NCI-H1436 (cell line): ENCODE data around the gene ARF4.
A peak's percentile ranks its signal among the peaks of the same experiment; 100 is the strongest.
"Not testable (repeated sequence)": the region's sequence is repeated elsewhere in the genome, so short reads cannot be mapped to it uniquely, and the experiment has no call there.

Experiments
- DNase-seq: peaks from one replicate; lab custom pipeline; 2025; lab: John Stamatoyannopoulos, UW

ARF4 gene

DNA sequence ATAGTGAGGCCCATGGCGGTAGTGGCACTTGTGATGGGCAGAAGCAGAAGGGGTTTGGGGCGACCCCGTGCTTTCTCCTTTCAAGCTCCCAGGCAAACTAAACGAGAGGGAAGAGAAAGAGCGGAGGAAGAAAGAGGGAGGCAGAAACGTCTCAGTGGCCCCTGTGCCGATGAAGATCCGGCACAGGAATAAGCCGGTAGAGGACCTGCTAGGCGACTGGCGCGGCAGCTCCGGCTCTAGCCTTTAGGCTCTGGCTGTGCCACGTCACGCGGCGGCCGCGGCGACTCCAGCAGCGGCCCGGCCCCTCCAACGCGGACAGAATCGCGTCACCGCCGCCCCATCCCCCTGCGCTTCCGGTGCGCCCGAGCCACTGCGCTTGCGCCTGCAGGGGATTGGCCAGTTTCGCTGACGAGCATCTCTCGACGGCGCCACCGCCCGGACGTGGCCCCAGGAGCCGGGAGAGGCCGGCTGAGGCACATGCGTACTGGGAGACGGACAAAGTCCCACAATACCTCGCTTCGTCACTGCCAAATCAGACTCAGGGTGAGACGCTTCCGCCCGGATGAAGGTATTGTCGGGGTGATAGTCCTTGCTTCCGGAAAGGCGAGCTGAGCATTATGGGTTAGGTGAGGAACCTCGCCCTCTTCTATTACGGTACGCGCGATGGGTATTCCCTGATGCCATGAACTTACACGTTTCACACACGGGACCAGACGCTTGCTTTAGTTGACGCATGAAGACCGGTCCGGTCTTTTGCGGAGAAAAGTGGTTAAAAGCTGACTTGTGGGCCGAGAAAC is at the start of gene ARF4:
Gene ARF4, minus strand, starts transcription at position 218 of the 797 bp plus-strand sequence. Its CDS starts 204 bp downstream, at position 14.
- peak; percentile 89 for DNase-seq

DNA sequence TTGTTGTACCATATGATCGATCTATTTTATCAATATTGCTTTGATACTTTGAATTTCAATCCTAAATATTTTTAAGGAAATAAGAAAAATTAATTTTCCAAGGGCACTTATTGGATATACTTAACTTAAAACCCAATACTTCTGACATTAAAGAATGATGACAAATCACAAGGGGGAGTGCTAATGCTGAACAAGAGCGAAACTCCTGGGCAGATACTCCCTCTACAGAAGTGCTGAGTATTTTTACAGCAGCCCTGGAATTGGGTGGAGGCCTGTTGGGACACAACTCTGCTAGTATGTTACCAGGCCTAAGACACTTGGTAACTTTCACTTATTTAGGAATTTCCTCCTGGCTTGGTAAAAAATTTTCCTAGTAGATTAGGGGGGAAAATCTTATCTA is 49.6 kb upstream of the ARF4 start:
- DNase-seq = no peak

DNA sequence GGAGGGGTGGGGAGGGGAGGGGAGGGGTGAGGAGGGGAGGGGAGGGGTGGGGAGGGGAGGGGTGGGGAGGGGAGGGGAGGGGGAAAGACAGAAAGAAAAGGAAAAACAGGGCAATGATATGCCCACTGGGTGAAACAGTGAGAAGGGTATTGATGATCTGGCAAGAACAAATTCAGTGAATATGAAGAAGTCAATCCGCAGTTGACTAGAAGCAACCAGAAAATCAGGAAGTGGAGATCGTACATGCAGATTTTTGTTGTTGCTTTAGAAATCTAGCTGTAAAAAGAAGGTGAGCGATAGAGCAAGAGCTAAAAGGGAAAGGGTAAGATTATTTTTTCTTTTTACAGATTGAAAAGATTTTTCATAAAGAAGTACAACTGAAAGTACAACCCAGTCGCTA is 47.6 kb upstream of the ARF4 start:
- no peak for DNase-seq

DNA sequence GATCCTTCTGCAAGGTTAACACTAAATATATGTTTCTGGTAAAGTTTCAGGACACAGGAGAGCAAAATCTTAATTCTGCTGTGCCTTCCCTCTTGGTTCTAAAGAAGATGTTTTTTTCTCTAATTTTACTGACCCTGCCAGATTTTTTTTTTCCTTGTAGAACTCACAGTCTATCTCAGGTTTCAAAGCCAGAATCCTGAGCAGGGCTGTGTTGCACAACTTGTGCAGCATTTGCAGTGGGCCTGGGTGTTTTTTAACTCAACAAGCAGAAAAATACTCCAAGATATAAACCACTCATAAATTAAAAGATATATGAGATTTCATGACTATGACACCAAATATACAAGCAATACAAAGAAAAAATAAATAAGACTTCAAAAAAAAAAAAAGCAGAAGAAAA is 40.2 kb upstream of the ARF4 start:
- no peak for DNase-seq

DNA sequence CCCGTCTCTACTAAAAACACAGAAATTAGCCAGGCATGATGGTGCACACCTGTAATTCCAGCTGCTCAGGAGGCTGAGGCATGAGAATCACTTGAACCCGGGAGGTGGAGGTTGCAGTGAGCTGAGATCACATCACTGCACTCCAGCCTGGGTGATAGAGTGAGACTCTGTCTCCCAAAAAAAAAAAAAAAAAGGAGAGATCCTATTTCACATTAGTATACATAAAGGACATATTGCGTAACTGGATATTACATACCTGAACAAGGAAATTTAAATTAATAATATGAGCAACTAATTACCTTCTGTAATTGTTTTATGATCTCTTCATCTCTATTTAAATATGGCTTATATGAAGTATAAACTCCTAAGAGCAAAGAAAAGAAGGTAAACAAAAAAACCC is 37.1 kb upstream of the ARF4 start:
- DNase-seq = not testable (repeated sequence)

DNA sequence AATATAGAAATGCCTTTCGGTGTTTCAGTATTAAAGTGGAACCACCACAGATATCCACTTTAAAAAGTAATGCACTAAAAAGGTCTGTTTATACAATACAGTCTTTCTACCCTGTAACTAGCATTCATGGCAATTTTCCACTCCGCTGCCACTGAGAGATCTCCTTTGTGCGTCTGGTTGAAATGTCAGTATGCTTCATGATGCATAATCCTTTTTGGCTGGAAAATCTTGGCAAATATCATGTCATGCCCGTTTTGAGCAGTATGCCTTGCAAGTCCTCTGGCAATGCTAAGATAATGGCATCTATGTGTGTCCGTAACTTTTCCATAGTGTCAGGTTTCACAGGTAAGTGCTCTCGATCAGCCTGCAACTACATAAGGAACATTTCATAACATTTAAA is 30.8 kb upstream of the ARF4 start:
- no peak for DNase-seq

DNA sequence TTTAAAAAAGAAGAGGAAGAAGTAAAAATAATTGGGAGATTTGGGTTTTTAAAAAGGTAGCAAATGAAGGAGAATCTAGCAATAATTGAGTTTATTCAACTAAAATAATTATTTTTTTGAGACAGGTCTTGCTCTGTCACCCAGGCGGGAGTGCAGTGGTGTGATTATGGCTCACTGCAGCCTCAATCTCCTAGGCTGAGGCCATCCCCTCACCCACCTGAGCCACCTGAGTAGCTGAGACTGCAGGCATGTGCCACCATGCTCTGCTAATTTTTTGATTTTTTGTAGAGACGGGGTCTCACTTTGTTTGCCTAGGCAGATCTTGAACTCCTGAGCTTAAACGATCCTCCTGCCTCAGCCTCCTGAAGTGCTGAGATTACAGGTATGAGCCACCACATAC is 27.7 kb upstream of the ARF4 start:
- DNase-seq = no peak

DNA sequence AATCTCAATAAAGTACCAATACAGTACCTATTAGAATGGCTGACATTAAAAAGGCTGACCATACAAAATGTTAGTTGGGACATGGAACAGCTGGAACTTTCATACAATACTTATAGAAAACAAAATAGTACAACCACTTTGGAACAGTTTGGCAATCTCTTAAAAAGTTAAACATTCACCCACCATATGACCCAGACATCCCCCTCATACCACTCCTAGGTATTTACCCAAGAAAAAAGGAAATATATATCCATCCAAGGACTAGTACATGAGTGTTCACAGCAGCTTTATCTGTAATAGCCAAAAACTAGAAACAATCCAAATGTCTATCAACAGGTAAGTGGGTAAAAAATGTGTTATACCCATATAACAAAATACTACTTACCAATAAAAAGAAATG is 25.2 kb upstream of the ARF4 start:
- DNase-seq = no peak

DNA sequence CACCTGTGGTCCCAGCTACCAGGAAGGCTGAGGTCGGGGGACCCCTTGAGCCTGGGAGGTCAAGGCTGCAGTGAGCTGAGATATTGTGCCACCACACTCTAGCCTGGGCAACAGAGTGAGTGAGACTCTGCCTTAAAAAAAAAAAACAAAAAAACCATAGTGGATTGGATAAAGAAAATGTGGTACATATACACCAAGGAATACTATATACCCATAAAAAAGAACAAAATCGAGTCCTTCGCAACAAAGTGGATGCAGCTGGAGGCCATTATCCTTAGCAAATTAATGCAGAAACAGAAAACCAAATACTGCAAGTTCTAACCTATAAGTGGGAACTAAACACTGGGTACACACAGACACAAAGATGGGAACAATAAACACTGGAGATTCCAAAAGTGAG is 20.6 kb upstream of the ARF4 start:
- no peak for DNase-seq

DNA sequence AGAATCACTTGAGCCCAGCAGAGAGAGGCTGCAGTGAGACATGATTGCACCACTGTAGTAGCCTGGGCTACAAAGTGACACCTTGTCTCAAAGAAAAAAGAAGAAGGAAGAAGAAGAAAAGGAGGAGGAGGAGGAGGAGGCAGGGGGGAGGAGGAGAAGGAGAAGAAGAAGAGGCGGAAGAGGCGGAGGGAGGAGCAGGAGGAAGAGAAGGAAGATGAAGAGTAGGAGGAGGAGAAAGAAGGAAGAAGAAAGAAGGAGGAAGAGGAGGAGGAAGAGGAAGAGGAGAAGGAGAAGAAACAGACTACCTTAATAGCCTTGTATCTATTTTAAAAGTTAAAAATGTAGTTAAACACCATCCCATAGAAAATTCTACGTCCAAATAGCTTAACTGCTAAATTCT is 19.1 kb upstream of the ARF4 start:
- no peak for DNase-seq

DNA sequence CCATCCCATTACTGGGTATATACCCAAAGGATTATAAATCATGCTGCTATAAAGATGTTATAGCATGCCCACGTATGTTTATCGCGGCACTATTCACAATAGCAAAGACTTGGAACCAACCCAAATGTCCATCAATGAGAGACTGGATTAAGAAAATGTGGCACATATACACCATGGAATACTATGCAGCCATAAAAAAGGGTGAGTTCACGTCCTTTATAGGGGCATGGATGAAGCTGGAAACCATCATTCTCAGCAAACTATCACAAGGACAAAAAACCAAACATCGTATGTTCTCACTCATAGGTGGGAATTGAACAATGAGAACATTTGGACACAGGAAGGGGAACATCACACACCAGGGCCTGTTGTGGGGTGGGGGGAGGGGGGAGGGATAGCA is 14.7 kb upstream of the ARF4 start:
- not testable (repeated sequence) for DNase-seq

DNA sequence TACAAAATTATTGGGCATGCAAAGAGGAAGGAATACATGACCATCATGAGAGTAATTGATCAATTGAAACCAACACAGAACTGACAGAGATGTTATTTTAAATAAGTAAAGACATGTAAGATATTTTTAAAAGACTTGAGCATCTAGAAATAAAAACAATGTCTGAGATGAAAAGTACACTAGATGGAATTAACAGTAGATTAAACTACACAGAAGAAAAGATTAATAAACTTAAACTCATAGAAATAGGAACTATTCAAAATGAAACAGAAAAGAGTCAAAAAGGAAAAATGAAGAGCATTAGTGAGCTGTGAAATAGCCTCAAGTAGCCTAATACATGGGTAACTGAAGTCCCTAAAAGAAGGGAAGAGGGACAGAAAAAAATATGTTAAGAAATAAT is 8.5 kb upstream of the ARF4 start:
- DNase-seq = no peak

DNA sequence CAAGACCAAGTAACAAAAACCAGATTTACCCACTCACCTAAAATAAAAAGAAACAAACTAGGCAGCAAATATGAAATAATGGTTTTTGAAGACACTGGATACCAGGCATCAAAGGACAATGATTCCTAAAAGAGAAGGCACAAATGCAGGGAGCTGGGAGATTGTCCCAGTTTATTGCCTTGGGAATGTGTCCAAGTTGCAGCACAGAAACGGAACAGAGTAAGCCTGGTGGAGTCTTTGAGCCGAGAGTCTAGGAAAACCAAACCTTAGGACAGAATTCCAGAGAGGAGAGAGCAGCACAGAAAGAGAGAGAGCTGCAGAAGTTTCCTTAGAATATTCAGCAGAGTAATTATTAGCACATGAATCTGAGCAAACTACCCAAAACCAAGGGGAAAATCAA is 7.8 kb upstream of the ARF4 start:
- no peak for DNase-seq

DNA sequence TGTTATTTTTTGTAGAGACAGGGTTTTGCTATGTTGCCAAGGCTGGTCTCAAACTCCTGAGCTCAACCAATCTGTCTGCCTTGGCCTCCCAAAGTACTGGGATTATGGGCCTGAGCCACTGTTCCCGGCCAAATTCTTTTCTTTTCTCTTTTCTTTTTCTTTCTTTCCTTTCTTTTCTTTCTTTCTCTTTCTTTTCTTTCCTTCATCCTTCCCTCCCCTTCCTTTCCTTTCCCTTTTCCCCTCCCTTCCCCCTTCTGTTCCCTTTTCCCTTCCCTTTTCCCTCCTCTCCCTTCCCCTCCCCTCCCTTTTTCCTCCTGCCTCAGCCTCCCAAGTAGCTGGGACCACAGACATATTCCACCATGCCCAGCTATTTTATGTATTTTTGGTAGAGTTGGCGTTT is 3.1 kb upstream of the ARF4 start:
- DNase-seq = no peak

DNA sequence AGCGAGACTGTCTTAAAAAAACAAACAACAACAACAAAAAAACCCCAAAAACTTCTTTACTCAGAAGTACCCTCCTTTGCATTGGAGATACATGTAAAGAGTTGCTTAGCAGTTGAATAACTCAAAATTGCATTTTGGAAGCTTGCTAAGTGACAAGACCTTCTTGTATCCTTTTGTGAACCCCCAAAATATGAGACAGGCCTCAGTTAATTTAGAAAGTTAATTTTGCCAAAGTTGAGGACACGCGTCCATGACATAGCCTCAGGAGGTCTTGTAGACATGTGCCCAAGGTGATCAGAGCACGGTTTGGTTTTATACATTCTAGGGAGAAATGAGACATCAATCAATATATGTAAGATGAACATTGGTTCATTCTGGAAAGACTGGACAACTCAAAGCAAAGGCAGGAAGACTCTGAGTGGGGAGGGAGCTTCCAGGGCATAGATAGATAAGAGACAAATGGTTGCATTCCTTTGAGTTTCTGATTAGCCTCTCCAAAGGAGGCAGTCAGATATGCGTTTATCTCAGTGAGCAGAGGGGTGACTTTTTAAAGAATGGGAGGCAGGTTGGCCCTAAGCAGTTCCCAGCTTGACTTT is 1.7 kb upstream of the ARF4 start:
- no peak for DNase-seq

DNA sequence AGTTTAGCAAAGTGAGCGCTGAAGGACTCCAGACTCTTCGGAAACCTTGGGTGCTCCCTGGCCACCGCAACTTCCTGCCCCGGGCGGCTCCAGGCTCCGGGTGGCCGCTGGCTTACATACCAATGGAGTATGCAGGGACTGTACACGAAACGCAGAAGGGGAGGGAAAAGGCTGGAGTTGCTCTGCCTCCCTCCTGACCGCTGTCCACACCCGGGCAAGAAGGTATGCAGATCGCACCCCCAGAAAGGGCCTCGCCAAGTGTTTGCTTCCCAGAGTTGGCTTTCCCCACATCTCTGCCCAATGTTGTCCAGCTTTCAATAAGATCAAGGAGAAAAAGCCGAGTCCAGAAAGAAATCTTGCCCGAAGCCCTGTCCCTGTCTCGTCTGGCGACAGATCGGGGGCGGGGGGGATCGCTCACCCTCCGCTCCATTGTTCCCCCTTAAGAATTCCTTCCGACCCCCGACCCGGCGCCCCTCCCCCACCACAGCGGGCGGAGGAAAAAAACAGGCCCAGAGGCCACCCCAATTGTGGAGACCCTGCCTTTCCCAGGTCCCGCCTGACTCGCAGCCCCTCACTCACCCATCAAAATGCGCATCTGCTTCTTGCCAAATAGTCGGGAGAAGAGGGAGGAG is 533 bp downstream of the ARF4 start:
- no peak for DNase-seq

DNA sequence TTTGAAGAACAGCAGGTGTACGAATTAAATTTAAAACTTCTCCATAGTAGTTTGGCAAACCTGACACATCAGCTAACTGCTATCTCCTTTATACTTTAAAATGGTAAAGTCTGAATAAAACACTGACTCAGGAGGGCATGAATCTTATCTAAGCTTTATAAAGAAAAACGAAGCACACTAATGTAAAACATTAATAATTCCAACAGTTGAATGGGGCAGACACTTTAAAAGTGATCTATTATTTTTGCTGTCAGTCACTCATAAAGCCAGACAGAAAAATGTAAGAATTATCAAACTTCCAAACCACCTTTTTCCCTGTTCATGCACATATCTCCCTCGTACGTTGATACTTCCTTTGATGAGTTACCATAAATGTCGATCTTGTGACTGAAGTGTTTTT is 2.6 kb downstream of the ARF4 start:
- no peak for DNase-seq

DNA sequence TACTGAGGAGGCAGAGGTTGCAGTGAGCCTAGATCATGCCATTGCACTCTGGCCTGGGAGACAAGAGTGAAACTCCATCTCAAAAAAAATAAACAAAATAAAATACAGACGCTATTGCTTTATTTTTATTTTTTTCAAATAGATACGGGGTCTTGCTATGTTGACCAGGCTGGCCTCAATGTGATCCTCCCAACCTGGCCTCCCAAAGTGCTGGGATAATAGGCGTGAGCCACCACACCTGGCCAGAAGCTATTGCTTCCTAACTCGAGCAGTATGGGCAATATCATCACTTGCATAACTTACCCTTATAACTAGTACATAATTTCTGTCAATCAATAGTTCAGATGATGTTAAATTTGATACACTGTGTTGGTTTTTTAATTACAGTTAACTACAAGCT is 3.0 kb downstream of the ARF4 start:
- no peak for DNase-seq

DNA sequence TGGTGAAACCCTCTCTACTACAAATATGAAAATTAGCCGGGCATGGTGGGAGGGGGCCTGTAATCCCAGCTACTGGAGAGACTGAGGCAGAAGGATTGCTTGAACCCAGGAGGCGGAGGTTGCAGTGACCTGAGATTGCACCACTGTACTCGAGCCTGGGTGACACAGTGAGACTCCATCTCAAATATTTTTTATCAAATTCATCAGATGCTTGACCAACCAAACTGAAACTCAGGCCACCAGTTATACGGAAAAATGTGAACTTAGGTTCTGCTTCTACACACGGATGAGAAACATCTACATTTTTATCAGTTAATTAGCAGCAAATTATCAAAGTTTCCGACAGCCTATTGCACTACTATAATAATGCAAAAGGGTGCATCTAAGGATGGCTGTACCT is 4.8 kb downstream of the ARF4 start:
- no peak for DNase-seq

DNA sequence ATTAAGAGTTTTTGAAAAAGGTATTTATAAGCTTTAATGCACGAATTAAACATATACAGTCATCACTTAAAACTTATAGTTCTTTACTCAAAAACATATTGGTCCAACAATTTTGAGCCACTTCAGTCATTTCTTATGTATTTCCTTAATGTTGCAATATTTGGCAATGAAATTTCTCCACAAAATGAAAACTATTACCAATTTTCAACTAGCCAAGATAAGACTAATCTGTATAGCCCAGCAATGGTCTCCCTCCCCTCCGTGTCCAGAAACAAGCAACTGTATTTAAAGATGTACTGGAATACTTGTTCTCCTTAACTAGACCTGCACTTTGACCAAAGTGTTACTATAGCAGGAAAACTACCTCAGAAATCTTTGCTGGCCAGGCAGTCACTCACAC is 9.2 kb downstream of the ARF4 start:
- no peak for DNase-seq

DNA sequence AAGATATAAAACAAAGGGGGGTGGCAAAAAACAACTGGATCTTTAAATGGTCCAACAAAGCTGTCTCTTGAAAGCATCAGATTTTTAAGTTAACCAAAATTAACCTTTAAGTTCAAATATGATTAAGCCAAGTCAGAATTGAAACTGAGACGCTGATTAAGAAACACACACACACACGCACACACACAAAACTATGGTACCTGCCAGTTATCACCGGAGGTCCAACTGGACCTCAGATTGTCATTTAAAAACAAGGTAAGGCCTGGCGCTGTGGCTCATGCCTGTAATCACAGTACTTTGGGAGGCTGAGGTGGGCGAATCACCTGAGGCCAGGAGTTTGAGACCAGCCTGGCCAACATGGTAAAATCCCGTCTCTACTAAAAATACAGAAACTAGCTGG is 10.4 kb downstream of the ARF4 start:
- DNase-seq = no peak

DNA sequence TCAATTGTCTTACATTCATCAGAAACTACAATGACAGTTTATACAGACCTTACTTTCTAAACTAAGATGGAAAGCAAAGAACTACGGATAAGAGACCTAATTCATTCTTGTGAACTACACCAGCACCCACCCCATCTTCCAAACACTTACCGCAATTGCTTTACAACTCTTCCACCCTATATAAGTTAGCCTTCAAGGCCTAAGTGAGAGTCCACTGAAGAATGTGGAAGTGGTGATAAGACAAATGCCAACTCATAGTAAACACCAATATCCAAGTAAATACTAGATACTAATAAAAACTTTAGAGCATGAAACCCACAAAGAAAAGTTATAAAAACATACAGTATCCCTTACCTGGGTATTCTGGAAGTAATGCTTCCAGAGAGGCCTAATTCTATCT is 13.6 kb downstream of the ARF4 start:
- no peak for DNase-seq

DNA sequence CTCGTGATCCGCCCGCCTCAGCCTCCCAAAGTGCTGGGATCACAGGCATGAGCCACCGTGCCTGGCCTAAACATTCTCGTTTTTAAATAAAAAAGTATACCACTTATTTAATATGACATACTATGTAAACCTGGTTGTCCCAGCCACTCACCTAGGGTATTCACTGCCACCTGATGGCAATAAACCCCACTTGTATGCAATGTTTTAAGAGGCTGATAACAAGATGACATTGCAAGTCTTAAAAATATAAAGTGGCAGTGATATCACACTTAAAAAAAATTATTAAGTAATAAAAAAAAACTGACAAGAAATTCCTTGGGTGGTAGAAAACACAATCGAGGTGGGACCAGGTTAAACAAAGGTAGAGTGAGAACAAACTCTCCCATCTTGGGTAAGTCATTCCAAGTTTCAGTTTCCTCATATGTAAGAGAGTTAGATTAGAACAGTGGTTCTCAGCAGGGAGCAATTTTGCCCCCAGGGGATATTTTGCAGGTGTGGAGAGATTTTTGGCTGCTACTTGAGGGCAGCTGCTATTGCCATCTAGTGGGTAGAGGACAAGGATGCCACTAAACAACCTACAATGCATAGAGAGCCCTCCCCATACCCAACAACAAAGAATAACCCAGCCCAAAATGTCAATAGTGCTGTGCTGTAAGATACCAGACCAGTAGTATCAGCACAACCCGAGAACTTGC is 14.5 kb downstream of the ARF4 start:
- no peak for DNase-seq
